Panc1 (cell line): ENCODE data around the gene CLSTN3.

Experiments used
- CTCF ChIP-seq: fragments of 450-650 bp; IDR thresholded peaks from 2 replicates; pipeline ENCODE4 v1.5.1; 2017; ENCODE audit warnings: mild to moderate bottlenecking
- POLR2AphosphoS5 ChIP-seq: IDR thresholded peaks from 2 replicates; pipeline ENCODE4 v1.6.1; 2012; ENCODE audit warnings: mild to moderate bottlenecking, low read depth, low read length, moderate library complexity
- TCF7L2 ChIP-seq: IDR thresholded peaks from 2 replicates; pipeline ENCODE4 v1.6.1; 2011; ENCODE audit warnings: mild to moderate bottlenecking, low read depth, low read length, inconsistent platforms

GRCh38 chr12:7144414-7145120 lies 14.4 kb downstream of the CLSTN3 start:
- TF ChIP-seq CTCF, result peak; percentile 72
- TF ChIP-seq POLR2AphosphoS5, result no peak
- TF ChIP-seq TCF7L2, result no peak
